ENCODE data around the gene CAMK2D.

The CAMK2D gene

DNA sequence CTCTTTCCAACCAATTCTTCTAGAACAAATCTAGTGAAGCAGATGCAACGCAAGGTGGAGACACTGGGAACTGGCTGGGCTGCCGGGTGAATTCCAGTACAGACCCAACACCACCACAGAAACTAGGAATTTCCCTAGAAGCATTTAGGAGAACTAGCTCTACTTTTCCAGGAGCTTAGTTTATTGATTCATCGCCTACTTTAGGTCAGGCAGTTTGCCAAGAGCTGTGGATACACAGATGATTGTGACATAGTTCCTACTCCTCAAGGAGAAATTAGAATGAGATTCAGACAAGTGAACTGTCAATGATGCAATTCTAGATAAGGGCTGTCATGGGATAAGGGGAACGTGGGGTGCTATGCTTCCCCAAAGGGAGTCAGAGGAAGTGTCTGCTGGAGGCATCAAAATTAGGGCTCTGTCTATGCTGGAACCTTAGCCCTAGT lies 350.0 kb downstream of the CAMK2D start:
- Histone ChIP-seq H3K9me3 (ENCODE audit: severe bottlenecking) (no peaks in the 10 kb centered on the region), H3K4me3 (ENCODE audit: severe bottlenecking) (no peak overlapping the region), H3K36me3 (ENCODE audit: low read depth) (no peaks in the 10 kb centered on the region), H3K4me1 (ENCODE audit: insufficient read depth, poor library complexity, severe bottlenecking) (peaks cover 9% of the 10 kb centered on the region), H3K27ac (ENCODE audit: poor library complexity, severe bottlenecking) (no peak overlapping the region), H3K27me3 (ENCODE audit: insufficient read depth, poor library complexity, severe bottlenecking) (no peaks in the 10 kb centered on the region)
- TF ChIP-seq, protein P1, sequence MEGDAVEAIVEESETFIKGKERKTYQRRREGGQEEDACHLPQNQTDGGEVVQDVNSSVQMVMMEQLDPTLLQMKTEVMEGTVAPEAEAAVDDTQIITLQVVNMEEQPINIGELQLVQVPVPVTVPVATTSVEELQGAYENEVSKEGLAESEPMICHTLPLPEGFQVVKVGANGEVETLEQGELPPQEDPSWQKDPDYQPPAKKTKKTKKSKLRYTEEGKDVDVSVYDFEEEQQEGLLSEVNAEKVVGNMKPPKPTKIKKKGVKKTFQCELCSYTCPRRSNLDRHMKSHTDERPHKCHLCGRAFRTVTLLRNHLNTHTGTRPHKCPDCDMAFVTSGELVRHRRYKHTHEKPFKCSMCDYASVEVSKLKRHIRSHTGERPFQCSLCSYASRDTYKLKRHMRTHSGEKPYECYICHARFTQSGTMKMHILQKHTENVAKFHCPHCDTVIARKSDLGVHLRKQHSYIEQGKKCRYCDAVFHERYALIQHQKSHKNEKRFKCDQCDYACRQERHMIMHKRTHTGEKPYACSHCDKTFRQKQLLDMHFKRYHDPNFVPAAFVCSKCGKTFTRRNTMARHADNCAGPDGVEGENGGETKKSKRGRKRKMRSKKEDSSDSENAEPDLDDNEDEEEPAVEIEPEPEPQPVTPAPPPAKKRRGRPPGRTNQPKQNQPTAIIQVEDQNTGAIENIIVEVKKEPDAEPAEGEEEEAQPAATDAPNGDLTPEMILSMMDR (IDR thresholded peaks at IDR 0.05; ENCODE audit: poor library complexity, severe bottlenecking): peak; percentile 12
- DNase-seq (ENCODE audit: low spot score) (no peak), ATAC-seq (ENCODE audit: low read depth) (peak; percentile 72)

DNA sequence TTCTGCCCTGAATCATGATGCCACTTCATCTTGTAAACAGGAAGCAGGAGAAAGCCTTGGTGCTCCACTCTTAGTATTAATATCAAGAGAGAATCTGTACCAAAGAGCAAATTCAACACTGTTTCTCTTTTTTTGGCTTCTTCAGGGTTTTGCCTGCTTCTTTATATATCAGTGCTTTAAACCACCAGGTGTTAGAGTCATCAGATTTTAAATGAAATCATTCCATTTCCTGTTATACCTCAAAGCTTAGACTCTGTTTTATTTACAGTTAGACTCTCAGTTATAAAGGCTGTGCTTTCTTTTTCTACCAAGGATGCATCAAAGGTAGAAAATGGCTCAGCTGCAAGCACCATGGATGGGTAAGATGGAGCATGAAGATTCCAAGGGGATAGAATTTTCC lies 350.9 kb downstream of the CAMK2D start:
- DNase-seq (ENCODE audit: low spot score) (no peak), ATAC-seq (ENCODE audit: low read depth) (no peak)
- Histone ChIP-seq H3K4me1 (ENCODE audit: insufficient read depth, poor library complexity, severe bottlenecking) (peaks cover 9% of the 10 kb centered on the region), H3K36me3 (ENCODE audit: low read depth) (no peaks in the 10 kb centered on the region), H3K4me3 (ENCODE audit: severe bottlenecking) (no peak overlapping the region), H3K27ac (ENCODE audit: poor library complexity, severe bottlenecking) (no peak overlapping the region), H3K9me3 (ENCODE audit: severe bottlenecking) (no peaks in the 10 kb centered on the region), H3K27me3 (ENCODE audit: insufficient read depth, poor library complexity, severe bottlenecking) (no peaks in the 10 kb centered on the region)
- TF ChIP-seq, protein P1 (IDR thresholded peaks at IDR 0.05; ENCODE audit: poor library complexity, severe bottlenecking): no peak

DNA sequence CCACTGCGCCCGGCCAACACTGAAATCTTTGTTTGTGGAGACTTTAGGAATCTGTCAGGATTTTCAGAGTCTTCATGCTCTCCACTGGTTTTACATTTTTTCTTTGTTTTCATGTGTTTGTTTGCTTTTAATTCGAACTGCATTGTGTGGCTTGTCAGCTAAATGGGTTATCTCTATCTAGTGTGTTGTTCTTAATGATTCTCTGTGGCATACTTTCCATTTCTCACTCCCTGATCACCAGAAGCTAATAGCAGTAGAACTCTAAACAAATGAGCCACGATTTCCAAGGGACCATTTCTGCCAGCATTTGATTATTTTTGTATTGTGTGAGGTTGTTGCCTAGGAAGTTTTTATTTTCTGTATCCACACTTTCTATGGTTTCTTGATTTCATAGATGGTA lies 352.4 kb downstream of the CAMK2D start:
- H3K36me3 ChIP-seq (ENCODE audit: low read depth): no peaks in the 10 kb centered on the region
- no peaks in the 10 kb centered on the region for H3K9me3 ChIP-seq (ENCODE audit: severe bottlenecking)
- H3K27ac ChIP-seq (ENCODE audit: poor library complexity, severe bottlenecking): no peak overlapping the region
- no peaks in the 10 kb centered on the region for H3K27me3 ChIP-seq (ENCODE audit: insufficient read depth, poor library complexity, severe bottlenecking)
- TF ChIP-seq, protein P1 (IDR thresholded peaks at IDR 0.05; ENCODE audit: poor library complexity, severe bottlenecking): no peak
- DNase-seq (ENCODE audit: low spot score): no peak
- H3K4me1 ChIP-seq (ENCODE audit: insufficient read depth, poor library complexity, severe bottlenecking): peaks cover 9% of the 10 kb centered on the region
- H3K4me3 ChIP-seq (ENCODE audit: severe bottlenecking): no peak overlapping the region
- no peak for ATAC-seq (ENCODE audit: low read depth)

DNA sequence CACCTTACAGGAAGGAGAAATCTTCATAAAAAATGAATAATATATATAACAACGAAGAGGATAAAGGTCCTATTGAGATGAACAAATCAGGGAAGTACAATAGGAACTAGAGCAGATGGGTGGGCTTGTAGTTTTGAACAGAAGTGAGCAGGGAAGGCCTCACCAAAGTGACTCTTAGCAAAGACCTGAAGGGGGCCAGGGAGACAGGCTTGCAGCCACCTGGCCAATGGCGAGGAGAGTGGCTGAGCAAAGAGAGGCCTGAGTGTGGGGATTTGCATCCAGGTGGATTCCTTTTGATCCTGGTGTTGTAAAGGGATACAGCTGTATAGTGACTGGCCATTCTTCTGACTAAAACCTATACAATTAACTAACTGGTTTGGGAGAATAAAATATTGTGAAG lies 354.1 kb downstream of the CAMK2D start:
- no peak for ATAC-seq (ENCODE audit: low read depth)
- Histone ChIP-seq H3K4me3 (ENCODE audit: severe bottlenecking) (no peak overlapping the region), H3K4me1 (ENCODE audit: insufficient read depth, poor library complexity, severe bottlenecking) (peaks cover 9% of the 10 kb centered on the region), H3K36me3 (ENCODE audit: low read depth) (no peaks in the 10 kb centered on the region), H3K27me3 (ENCODE audit: insufficient read depth, poor library complexity, severe bottlenecking) (no peaks in the 10 kb centered on the region), H3K27ac (ENCODE audit: poor library complexity, severe bottlenecking) (no peak overlapping the region), H3K9me3 (ENCODE audit: severe bottlenecking) (no peaks in the 10 kb centered on the region)
- no peak for DNase-seq (ENCODE audit: low spot score)
- TF ChIP-seq, protein P1 (IDR thresholded peaks at IDR 0.05; ENCODE audit: poor library complexity, severe bottlenecking): no peak

DNA sequence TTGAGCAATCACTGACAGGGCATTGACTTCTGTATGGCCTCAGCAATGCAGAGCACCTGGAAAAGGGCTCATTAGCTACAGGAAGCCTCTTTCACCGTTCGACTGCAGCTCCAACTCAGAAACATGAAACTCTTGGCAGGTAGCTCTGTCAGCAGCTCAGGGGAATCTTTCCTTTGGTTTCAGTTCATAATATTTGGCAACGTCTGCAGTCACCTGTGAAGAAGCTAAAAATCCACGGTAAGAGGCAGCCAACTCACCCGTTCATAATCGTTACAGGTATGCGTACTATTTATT lies 354.9 kb downstream of the CAMK2D start:
- ATAC-seq (ENCODE audit: low read depth) (no peak), DNase-seq (ENCODE audit: low spot score) (no peak)
- Histone ChIP-seq H3K27ac (ENCODE audit: poor library complexity, severe bottlenecking) (no peak overlapping the region), H3K4me3 (ENCODE audit: severe bottlenecking) (no peak overlapping the region), H3K4me1 (ENCODE audit: insufficient read depth, poor library complexity, severe bottlenecking) (peaks cover 9% of the 10 kb centered on the region), H3K36me3 (ENCODE audit: low read depth) (no peaks in the 10 kb centered on the region), H3K27me3 (ENCODE audit: insufficient read depth, poor library complexity, severe bottlenecking) (no peaks in the 10 kb centered on the region), H3K9me3 (ENCODE audit: severe bottlenecking) (no peaks in the 10 kb centered on the region)
- TF ChIP-seq, protein P1 (IDR thresholded peaks at IDR 0.05; ENCODE audit: poor library complexity, severe bottlenecking): no peak

Data from RWPE2 (cell line).